Skin of body (tissue), 2 donors: ENCODE data around the gene SNPH. TPM values are rescaled to one million over a fixed set of nuclear protein-coding genes. Genes with fewer than 3 reads are reported as not detected.
A peak's percentile ranks its signal among the peaks of the same experiment; 100 is the strongest.

Experiments used
- DNase-seq: peaks from one replicate; lab custom pipeline; 2025; lab: John Stamatoyannopoulos, UW
- total RNA-seq: library from RNA; depleted of rRNA; stranded (reverse); fragments of >200 nt; gene quantifications from one replicate; pipeline ENCODE4 v1.2.3, GENCODE V29; 2014

Gene SNPH
- total RNA-seq, 1 donor from 2014 or later = 1.2 TPM

DNA sequence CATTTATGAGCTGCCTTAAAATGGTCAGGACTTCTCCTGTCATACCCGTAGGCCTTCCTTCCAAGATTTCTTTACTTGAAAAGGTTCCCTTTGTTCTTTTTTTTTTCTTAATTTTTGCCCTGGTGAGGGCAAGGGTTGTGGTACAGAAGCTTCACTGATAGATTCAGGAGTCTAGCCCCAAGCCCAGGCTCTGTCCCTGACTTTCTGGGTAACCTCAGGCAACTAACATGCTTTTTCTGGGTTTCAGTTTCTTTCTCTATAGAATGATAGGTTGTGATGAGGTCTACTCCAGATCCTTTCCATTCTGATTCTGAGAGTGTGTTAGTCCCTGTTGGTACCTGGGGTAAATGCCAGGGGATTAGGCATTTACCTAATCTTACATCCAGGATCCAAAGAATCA, 21.2 kb downstream of the SNPH start:
- DNase-seq = no peak

GRCh38 chr20:1287787-1288569, 21.9 kb downstream of the SNPH start:
- DNase-seq = no peak

GRCh38 chr20:1291191-1291741, 25.2 kb downstream of the SNPH start:
- DNase-seq = peak; percentile 4

DNA sequence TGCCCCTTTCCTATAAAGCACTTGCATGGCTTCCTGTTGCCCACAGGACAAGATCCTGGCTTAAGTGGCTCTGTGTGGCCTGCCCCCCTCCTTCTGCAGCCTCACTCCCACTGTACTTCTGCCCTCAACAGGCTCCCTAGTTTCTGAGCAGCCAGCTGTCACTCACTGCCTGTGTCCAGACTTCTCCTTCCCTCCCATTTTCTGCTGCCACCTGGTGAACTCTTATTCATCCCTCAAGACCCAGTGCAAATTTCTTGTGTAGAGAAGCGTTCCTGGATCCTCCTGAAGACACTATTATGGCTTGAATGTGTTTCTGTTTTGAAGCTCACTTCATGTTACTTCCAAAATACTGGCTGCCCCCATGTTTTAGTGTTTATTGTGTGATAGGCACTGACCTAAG, 26.5 kb downstream of the SNPH start:
- no peak for DNase-seq

DNA sequence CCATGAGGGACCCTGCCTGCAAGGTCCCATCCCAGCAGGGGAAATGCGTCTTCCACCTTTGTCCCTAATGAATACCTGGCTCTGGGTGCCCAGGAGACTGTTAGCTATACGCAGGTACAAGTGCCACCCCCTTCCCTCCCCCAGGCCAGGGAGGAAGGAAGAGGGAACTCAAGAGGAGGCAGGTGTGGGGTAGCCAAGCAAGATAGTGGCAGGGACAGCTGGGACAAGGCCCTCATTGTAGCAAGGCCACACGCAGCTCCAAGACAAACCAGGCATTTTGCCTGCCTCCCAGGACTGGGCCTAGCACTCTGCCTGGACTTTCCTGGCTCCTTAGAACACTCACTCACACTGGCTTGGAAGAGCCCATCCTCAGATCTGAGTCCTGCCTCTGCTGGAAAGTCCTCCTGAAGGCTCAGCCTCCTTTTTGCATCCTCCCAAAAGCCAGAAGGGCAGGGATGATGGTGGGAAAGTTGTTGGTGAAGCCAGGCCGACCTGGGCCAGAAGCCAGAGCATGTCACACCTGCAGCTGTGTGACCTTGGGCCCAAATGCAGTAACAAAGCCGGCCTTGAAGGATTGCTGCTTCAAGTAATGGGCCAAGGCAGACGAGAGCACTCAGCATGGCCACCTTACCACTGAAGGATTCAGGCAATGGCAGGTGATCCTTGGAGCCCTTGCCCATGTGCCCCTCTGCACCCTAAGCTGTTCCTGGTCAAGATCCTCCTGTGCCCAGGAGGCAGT, 27.7 kb downstream of the SNPH start:
- DNase-seq = no peak

- no peak for DNase-seq
Measured at GRCh38 chr20:1294497-1294896, 28.4 kb downstream of the SNPH start.

GRCh38 chr20:1295276-1295930, 29.3 kb downstream of the SNPH start:
- no peak for DNase-seq

DNA sequence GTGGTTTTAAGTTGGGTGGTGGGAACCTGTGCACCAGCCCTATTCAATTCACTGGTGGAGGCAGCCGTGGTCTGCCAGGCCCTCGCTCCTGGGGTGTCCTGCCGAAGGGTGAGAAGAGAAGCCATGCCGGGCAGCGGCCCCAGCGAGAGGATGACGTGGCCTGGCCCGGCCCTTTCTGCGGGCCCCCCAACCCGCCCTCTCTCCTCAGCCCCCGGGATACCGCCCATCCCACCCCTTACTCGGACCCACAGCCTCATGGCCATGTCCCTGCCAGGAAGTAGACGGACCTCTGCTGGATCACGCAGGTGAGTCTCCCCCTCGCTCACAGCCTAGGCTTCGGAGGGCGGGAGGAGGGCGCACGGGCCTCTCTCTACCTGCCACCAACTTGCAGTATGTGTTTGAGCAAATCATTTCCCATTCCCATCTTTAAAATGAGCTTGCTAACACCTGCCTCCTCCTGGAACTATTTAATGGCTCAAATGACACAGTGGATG, 30.1 kb downstream of the SNPH start:
- DNase-seq = no peak

GRCh38 chr20:1296922-1297321, 30.8 kb downstream of the SNPH start:
- DNase-seq = no peak

GRCh38 chr20:1297486-1297885, 31.4 kb downstream of the SNPH start:
- no peak for DNase-seq

- DNase-seq = no peak
Measured at GRCh38 chr20:1298166-1298565, 32.1 kb downstream of the SNPH start.

DNA sequence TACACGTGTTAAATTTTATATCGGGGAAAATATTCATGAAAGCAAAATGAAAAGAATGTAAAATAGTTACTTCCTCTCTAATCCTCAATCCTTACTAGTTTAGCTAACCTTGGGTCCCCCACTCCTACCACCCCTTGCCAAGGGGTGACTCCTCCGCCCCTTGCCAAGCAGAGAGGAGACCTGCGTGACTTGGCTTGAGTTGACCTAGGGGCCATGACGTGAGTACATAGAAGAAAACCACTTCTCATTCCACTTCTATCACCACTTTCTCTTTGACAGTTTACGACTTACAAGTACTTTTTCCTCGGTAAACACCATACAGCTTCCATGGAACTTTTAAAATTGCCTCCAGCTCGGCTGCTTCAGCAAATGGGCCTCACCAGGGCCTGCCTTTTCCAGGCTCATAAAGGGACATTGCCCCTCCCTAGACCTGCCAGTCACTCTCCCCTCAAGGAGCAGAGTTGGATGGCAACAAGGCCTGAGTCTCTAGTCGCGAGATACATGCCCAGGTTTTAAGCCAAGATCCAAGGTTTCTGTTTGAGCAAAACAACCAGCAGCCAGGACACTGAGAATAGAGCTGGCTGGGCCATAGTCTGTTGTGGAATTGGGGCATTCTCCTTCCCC, 32.9 kb downstream of the SNPH start:
- DNase-seq = no peak

- DNase-seq = no peak
Measured at GRCh38 chr20:1299522-1299921, 33.4 kb downstream of the SNPH start.

GRCh38 chr20:1300083-1300840, 34.2 kb downstream of the SNPH start:
- no peak for DNase-seq

DNA sequence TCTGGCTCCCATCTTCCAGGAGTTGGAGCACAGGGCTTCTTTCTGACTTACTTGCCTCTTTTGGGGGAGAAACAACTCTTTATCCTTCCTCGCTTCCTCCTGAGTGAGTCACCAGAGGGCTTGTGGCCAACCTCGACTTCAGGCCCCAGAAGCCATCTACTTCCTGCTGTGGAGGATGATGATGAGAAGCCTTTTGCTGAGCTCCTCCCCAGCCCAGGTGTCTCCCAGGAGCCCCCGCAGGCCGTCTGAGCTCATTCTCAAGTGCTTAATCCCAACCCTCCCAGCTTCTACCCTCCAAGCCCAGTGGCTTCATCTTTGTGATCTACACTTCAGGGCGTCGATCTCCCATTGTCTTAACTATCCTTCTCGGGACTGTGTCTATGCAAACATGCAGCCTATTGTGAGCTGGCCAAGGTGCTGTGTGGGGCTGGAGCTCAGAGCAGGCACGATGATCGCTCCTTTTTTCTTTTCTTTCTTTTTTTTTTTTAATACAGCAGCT, 35.0 kb downstream of the SNPH start:
- no peak for DNase-seq

DNA sequence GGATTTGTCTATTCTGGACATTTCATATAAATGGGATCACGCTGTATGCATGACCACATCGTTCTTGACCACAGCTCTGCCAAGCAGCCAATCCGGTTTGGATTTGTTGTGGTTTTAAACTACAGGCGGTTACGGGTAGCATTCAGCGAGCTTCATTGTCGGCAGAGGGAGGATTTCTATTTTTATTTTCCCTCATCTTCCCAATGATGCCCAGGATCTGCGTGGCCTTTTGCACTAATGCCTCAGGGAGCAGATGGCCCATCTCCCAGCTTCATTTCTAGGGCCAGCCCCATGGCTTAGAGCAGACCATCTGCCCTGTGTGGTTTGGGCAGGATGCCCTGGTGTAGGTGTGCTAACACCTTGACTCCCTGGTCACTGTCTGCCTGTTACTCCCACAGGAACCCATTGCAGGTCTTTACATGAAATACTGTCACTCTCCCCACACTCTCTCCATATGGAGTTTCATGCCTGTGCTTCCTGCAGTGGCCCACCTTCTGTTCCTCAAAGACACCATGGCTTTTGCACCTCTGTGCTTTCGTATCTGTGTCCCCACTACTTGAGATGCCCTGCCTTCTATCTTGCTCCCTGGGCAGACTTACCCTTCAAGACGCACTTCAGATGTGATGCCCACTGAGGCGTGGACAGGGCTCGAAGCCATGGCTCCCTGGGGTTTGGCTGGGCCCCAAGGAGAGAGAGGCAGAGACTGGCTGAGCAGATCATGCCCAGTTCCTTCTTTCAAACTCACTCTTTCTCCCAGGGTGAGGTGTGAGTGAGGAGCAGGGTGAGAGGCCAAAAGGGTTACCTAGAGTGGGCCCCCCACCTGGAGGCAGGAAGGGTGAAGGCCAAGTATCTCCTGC, 36.8 kb downstream of the SNPH start:
- no peak for DNase-seq

- no peak for DNase-seq
Measured at GRCh38 chr20:1304710-1305515, 38.8 kb downstream of the SNPH start.

DNA sequence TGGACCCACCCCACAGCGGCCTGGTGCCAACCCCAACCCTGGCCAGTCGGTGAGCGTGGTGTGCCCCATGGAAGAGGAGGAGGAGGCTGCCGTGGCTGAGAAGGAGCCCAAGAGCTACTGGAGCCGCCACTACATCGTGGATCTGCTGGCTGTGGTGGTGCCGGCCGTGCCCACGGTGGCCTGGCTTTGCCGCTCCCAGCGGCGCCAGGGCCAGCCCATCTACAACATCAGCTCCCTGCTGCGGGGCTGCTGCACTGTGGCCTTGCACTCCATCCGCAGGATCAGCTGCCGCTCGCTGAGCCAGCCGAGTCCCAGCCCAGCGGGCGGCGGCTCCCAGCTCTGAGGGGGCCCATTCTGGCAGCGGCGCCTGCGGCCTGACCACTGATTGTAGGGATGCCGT, 39.6 kb downstream of the SNPH start:
- DNase-seq = no peak
